ENCODE data around the gene RNF40.

DNA sequence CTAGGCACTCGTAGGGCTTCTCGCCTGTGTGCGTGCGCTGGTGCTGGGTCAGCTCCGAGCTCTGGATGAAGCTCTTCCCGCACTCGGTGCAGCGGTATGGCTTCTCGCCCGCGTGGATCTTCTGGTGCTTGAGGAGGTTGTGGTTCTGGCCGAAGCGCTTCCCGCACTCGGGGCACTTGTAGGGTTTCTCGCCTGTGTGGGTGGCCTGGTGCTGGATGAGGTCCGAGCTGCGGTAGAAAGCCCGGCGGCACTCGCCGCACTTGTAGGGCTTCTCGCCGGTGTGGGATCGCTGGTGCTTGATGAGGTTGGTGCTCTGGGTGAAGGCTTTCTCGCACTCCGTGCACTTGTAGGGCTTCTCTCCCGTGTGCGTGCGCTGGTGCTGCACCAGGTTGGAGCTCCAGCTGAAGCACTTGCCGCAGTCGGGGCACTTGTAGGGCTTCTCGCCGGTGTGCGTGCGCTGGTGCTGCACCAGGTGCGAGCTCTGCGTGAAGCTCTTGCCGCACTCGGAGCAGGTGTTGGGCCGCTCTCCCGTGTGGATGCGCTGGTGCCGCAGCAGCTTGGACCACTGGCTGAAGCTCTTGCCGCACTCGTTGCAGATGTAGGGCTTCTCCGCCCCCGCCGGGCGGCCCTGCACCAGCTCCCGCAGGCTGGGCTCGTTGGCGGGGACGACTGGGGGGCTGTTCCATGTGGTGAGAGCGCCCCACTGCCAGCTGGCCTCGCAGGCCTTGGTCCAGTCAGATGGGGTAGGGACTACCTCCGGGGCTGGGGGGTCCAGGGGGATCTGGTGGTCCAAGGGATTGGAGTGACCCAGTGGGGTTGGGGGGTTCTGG, 21.4 kb downstream of the RNF40 start:
- TF ChIP-seq, protein P1, sequence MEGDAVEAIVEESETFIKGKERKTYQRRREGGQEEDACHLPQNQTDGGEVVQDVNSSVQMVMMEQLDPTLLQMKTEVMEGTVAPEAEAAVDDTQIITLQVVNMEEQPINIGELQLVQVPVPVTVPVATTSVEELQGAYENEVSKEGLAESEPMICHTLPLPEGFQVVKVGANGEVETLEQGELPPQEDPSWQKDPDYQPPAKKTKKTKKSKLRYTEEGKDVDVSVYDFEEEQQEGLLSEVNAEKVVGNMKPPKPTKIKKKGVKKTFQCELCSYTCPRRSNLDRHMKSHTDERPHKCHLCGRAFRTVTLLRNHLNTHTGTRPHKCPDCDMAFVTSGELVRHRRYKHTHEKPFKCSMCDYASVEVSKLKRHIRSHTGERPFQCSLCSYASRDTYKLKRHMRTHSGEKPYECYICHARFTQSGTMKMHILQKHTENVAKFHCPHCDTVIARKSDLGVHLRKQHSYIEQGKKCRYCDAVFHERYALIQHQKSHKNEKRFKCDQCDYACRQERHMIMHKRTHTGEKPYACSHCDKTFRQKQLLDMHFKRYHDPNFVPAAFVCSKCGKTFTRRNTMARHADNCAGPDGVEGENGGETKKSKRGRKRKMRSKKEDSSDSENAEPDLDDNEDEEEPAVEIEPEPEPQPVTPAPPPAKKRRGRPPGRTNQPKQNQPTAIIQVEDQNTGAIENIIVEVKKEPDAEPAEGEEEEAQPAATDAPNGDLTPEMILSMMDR (conservative IDR thresholded peaks at IDR 0.05 in 1 of 2, IDR thresholded peaks at IDR 0.05 in 1 of 2; ENCODE audit: low read depth in 1 of 2, low read length in 2 of 2): no peak
- no peak for TF ChIP-seq EZH2 (IDR thresholded peaks at IDR 0.05; ENCODE audit: low read length, missing control alignments)
